GM19324 (cell line): ENCODE results near the gene RMC1.
A peak's percentile ranks its signal among the peaks of the same experiment; 100 is the strongest.
"Not testable (repeated sequence)": the region's sequence is repeated elsewhere in the genome, so short reads cannot be mapped to it uniquely, and the experiment has no call there.

Experiments used
- ATAC-seq: cut with Tn5 transposase; IDR thresholded peaks from one replicate; pipeline ENCODE4 v1.9.1; 2021; ENCODE audit warnings: mild to moderate bottlenecking, moderate library complexity; ENCODE audit not compliant: unreplicated experiment, low FRiP score

RMC1 gene

GRCh38 chr18:23503038-23503962 is at the start of gene RMC1:
Gene RMC1 (plus strand): TSS chr18:23503511. CDS start chr18:23503619, 108 bp downstream.
- ATAC-seq, result peak; percentile 86

- ATAC-seq, result no peak
These were observed 49.6 kb upstream of the RMC1 start for GRCh38 chr18:23453680-23454058.

- ATAC-seq, result no peak
These were observed 46.5 kb upstream of the RMC1 start for GRCh38 chr18:23456835-23457234.

GRCh38 chr18:23458830-23459529 is 44.3 kb upstream of the RMC1 start:
- ATAC-seq, result no peak

- ATAC-seq, result no peak
These were observed 43.8 kb upstream of the RMC1 start for GRCh38 chr18:23459530-23459921.

GRCh38 chr18:23460285-23461273 is 42.7 kb upstream of the RMC1 start:
- ATAC-seq, result no peak

GRCh38 chr18:23462876-23463275 is 40.4 kb upstream of the RMC1 start:
- ATAC-seq, result no peak

GRCh38 chr18:23468753-23469459 is 34.4 kb upstream of the RMC1 start:
- ATAC-seq, result no peak

- ATAC-seq, result no peak
These were observed 32.5 kb upstream of the RMC1 start for GRCh38 chr18:23470620-23471387.

- ATAC-seq, result no peak
These were observed 31.8 kb upstream of the RMC1 start for GRCh38 chr18:23471486-23471885.

- no peak for ATAC-seq
These were observed 23.3 kb upstream of the RMC1 start for GRCh38 chr18:23479829-23480505.

GRCh38 chr18:23484561-23485182 is 18.6 kb upstream of the RMC1 start:
- ATAC-seq, result no peak

GRCh38 chr18:23485386-23485785 is 17.9 kb upstream of the RMC1 start:
- no peak for ATAC-seq

- peak; percentile 72 for ATAC-seq
These were observed 15.4 kb upstream of the RMC1 start for GRCh38 chr18:23487738-23488570.

- not testable (repeated sequence) for ATAC-seq
These were observed 13.7 kb upstream of the RMC1 start for GRCh38 chr18:23489586-23489985.

- no peak for ATAC-seq
These were observed 9.7 kb upstream of the RMC1 start for GRCh38 chr18:23493654-23494053.

GRCh38 chr18:23494992-23495391 is 8.3 kb upstream of the RMC1 start:
- ATAC-seq, result no peak
